HG03460 (cell line): Measurements from ENCODE around the gene KASH5.
"Not testable (repeated sequence)": the region's sequence is repeated elsewhere in the genome, so short reads cannot be mapped to it uniquely, and the experiment has no call there.

ENCODE experiments used
- ATAC-seq: cut with Tn5 transposase; IDR thresholded peaks from one replicate; pipeline ENCODE4 v1.9.1; 2021; ENCODE audit not compliant: unreplicated experiment

KASH5 gene

DNA sequence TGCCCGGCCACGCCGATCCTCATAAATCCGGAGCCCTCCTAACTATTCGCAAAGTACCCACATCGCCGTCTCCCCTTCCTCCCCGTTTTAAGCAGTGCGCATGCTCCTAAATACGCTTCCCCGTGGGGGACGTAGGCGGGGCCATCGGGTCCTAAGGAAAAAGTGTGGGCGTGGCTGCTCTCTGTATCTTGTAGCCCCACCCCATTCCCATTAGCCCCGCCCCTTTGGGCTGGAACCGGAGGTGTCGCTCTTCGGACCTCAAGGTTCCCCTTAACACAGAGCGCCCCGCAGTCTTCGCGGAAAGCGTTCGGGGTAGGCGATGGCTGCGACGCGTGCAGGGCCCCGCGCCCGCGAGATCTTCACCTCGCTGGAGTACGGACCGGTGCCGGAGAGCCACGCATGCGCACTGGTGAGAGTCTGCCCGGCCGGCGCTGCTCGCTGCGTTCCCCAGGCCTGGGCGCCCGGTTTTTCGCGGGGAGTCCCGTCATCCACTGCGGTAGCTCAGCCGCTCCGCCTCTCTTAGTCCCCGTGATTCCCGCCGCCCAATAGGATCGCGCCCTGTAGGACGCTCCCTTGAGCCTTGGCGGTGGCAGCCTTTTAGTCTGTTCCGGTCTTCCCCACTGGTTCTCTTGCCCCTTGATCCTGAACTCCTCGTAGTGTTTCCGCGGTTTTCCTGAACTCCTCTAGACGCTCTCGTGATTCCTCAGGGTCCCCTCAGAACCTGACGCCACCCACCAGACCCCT lies 65.1 kb downstream of the KASH5 start, which contains the start of gene ALDH16A1:
TSS of gene ALDH16A1 (plus strand) at position 213 of the 744 bp plus-strand sequence. CDS start at position 320, 107 bp downstream.
- peak; percentile 79 for ATAC-seq

DNA sequence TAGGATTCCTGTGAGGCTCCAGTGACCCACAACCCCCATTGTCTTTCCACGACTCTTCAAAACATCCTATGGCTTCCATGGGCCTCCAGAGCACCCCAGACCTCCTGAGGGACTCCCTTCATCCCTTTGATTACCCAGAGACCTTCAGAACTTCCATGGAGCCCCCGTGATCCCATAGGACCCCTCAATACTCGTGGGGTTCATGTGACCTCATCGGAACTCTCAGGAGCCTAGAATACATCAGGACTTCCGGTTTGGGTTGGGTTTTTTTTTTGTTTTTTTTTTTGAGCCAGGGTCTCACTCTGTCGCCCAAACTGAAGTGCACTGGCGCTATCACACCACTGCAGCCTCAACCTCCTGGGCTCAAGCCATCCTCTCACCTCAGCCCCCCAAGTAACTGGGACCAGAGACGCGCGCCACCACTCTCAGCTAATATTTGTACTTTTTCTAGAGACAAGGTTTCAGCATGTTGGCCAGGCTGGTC lies 65.8 kb downstream of the KASH5 start:
- ATAC-seq, result no peak

DNA sequence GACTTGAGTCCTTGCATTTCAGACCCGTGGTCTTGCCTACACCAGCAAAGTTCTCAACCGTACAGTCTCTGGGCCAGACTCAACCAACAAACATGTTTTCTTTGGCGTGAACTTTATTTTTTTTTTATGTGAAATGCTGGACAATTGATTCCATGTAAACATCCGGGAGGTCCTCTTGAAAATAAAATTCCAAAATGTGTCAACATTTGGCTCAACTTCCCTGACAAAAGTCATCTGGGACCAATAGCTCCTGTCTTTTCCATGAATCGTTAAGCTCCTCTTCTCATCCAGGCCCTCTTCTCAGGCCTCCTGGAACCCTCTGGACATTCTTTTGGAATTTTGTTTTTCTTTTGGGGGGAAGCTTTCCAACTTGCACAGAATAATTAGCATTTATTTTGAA lies 67.7 kb downstream of the KASH5 start:
- ATAC-seq, result no peak

DNA sequence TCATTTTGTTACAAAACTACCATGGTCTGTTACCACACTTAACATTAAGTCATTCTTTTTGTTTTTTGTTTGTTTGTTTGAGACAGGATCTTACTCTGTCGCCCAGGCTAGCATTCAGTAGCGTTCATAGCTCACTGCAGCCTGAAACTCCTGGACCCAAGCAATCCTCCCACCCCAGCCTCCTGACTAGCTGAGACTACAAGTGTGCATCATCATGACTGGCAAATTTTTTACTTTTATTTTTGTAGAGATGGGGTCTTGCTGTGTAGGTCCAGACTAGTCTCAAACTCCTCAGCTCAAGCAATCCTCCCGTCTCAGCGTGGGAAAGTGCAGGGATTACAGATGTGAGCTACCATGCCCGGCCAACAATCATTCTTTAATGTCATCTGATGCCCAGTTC lies 68.3 kb downstream of the KASH5 start:
- no peak for ATAC-seq

DNA sequence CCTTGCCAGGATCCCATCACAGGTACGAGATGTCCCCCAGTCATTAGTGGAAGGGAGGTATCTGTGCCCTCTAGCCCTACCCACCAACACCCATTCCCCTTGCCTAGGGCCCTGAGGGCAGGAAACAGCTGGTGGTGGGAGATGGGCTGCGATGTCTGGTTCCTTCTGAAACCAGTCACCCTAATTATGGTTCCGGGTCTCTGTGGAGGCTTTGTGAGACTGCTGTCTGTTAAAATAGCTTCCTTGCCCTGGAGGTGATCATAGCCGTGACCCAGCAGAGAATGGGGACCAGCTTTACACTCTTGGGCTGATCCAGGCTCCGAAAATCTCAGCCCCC lies 70.5 kb downstream of the KASH5 start:
- ATAC-seq, result no peak

DNA sequence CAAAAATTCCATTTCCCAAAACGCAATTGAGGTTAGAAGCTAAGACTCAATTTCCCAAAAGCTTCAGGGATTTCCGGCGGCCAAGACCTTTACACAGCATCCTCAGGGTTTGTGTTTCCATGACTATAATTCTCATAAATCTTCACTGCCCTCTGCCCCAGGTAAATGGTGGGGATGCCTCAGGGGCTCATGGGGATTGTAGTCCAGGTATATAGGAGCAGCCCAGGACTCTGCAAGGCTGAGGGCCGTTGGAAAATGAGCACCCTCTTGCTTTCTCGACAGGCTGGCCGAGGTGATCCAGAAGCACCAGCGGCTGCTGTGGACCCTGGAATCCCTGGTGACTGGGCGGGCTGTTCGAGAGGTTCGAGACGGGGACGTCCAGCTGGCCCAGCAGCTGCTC lies 71.3 kb downstream of the KASH5 start:
- ATAC-seq, result no peak

DNA sequence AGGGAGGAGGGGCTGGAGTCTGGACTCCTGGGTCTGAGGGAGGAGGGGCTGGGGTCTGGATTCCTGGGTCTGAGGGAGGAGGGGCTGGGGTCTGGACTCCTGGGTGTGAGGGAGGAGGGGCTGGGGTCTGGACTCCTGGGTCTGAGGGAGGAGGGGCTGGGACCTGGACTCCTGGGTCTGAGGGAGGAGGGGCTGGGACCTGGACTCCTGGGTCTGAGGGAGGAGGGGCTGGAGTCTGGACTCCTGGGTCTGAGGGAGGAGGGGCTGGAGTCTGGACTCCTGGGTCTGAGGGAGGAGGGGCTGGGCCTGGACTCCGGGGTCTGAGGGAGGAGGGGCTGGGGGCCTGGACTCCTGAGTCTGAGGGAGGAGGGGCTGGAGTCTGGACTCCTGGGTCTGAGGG lies 73.1 kb downstream of the KASH5 start:
- not testable (repeated sequence) for ATAC-seq

DNA sequence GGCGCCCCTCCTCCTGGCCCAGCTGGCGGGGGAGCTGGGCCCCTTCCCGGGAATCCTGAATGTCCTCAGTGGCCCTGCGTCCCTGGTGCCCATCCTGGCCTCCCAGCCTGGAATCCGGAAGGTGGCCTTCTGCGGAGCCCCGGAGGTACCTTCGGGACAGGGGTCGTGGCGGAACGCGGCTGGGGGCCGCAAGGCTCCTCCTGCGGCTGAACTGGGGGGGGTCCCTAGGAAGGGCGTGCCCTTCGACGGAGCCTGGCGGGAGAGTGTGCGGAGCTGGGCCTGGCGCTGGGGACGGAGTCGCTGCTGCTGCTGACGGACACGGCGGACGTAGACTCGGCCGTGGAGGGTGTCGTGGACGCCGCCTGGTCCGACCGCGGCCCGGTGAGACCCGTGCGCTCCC lies 73.6 kb downstream of the KASH5 start:
- ATAC-seq, result no peak

DNA sequence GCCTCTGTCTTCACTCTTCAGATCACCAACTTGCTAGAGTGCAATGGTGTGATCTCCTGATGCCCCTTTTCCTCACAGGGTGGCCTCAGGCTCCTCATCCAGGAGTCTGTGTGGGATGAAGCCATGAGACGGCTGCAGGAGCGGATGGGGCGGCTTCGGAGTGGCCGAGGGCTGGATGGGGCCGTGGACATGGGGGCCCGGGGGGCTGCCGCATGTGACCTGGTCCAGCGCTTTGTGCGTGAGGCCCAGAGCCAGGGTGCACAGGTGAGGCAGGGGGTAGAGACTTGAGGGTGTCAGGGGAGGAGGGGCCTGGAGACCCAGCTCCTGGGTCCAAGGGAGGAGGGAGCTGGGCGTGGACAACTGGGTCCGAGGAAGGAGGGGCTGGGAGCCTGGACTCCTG lies 74.4 kb downstream of the KASH5 start:
- no peak for ATAC-seq

DNA sequence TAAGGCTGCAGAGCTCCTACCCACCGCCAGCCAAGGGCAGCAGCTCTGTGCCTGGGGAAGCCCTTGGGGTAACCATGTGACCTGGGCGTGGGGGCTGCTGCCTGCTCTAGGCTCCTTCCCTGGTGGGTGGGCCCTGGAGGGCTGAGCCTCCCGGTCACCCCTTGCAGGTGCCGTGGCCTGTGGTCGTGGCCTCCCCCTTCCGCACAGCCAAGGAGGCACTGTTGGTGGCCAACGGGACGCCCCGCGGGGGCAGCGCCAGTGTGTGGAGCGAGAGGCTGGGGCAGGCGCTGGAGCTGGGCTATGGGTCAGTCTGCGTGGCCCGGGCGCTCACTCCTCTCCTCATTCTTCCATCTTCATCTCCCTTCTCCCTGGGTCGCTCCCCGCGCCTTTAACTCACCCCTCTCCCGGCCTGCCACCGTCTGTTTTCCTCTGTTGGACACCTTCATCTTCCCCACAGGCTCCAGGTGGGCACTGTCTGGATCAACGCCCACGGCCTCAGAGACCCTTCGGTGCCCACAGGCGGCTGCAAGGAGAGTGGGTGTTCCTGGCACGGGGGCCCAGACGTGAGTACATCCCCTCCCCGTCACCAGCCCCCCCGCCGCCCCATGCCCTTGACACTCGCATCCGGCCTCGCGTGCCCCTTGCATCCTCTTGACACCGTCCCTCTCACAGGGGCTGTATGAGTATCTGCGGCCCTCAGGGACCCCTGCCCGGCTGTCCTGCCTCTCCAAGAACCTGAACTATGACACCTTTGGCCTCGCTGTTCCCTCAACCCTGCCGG lies 76.1 kb downstream of the KASH5 start:
- no peak for ATAC-seq

DNA sequence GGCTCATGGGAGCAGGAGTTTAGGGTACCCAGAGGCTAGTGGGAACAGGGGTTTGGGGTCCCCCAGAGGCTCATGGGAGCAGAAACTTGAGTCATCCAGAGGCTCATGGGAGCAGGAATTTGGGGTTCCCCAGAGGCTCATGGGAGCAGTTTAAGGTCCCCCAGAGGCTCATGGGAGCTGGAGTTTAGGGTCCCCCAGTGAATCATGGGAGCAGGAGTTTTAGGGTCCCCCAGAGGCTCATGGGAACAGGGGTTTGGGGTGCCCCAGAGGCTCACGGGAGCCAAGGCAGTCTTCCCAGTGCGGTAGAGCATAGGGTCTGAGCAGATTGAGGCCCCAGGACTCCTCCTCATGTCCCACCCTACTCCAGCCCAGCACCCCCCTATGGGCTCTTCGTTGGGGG lies 77.3 kb downstream of the KASH5 start:
- ATAC-seq, result no peak
